HG02678 (cell line): Measurements from ENCODE around the gene PRUNE1.

ENCODE experiments used
- ATAC-seq: cut with Tn5 transposase; IDR thresholded peaks from one replicate; pipeline ENCODE4 v1.9.1; 2021; ENCODE audit warnings: mild to moderate bottlenecking, moderate library complexity; ENCODE audit not compliant: unreplicated experiment

PRUNE1 gene

DNA sequence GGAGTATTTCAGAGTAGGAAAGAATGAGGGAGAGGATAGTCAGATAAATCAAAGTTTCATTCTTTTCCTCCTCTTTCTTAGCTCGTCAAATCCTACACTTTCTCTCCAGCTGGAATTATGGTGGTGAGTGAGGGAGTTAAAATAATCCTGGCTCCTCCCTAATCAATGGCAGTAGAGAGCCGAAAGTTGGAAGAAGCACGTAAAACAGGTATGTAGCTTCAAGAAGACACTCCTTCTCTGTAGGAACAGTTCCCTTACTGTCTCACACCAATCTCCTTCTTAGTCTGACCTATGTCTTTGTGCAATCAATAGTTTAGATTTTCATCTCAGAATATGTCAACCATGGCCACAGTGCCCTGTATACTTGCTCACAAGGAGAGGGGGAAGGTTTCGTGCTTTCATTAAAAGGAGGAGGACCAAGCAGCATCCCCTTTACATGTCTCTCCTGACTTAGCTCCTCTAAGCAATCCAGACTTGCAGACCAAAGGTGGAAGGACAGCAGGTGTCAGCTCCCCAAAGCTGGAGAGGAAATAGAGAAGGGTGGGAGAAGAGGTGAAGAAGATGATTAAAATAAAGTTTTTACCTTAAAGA lies 2.4 kb upstream of the PRUNE1 start:
- ATAC-seq, result no peak

DNA sequence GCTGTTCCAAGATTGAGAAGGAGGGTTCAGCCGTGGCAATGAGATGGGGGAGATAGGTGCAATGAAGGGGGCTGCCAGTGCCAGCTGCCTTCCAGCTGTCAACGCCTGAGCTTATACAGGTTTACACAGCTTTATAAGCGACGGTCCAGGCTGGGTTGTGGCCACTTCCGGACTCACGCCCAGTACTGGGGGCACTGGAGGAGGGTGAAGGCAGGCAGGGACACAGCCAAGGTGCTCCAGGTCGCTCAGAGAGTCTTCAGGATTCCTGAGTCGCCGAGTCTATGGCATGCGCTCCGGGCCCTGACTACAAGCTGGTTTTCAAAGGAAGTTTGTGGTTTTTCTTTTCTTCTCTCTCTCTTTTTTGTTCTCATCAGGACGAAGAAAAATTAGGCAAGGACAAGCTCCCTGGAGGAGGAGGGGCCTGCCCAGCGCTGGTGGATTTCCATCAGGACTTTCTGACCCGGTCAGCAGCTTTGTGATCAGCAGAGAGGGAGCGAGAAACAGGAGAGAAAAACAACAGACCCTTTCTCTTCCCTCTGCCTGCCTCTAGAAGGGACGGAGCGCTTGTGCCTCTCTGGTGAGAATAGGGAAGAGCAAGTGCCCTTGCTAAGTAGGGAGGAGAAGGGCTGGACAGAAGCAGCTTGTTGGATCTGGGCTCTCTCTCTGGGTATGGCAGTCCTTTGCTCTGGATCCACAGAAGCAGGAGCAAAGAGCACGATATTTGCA lies 1.8 kb upstream of the PRUNE1 start, which contains the start of gene MINDY1:
Gene MINDY1, minus strand, starts transcription at position 576 of the 726 bp plus-strand sequence. CDS start 4,285 bp downstream, outside the sequence.
- no peak for ATAC-seq

GRCh38 chr1:151007853-151008243 lies 401 bp upstream of the PRUNE1 start:
- no peak for ATAC-seq

GRCh38 chr1:151009206-151009587 lies 948 bp downstream of the PRUNE1 start:
- no peak for ATAC-seq

- no peak for ATAC-seq
Measured at GRCh38 chr1:151009674-151010345, 1.6 kb downstream of the PRUNE1 start.

DNA sequence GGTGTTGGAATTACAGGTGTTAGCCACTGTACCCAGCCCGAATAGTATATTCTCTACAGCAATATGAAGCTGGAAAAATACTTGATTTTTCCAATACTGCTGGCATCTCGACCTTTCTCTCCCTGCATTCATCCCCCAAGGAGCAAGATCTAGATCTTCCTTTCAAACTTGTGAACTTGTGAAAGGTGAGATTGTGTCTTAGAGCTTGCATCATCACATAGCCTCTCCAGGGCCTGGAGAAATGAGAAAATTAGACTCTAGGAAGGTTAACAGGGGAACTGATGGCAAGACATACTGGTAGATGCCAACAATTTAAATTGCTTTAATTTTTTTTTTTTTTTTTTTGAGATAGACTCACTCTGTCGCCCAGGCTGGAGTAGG lies 2.1 kb downstream of the PRUNE1 start:
- ATAC-seq, result no peak

DNA sequence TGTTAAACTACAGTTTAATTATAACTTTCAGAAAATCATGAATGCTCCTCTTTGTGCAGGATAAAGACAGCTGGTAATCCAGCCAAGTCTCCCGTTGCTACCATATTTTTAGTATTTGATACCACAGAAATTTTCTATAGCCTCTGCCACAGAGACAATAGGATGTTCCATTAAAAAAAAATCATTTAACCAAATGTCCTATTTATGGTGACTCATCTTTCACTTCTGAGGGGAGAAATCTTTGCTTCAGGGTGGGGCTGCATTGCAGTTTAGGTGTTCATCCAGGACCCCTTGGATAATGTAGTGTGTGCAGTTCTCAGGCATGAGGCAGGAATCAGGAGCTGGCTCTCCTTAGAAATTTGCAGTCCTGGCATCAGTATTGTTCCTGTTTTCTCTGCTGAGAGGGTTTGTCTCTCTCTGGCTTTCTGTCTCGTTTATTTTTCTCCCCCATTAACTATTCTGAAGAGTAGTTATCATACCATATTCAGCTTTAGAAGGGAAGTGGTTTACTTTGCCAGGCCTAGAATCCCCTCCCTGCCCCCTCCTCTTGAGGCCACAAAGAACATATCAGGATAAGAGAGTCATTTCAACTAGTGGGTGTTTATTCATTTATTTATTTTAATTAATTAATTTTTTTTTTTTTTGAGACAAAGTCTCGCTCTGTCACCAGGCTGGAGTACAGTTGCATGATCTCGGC lies 3.1 kb downstream of the PRUNE1 start:
- no peak for ATAC-seq

GRCh38 chr1:151012684-151013471 lies 4.6 kb downstream of the PRUNE1 start:
- no peak for ATAC-seq

- no peak for ATAC-seq
Measured at GRCh38 chr1:151013518-151013917, 5.3 kb downstream of the PRUNE1 start.

DNA sequence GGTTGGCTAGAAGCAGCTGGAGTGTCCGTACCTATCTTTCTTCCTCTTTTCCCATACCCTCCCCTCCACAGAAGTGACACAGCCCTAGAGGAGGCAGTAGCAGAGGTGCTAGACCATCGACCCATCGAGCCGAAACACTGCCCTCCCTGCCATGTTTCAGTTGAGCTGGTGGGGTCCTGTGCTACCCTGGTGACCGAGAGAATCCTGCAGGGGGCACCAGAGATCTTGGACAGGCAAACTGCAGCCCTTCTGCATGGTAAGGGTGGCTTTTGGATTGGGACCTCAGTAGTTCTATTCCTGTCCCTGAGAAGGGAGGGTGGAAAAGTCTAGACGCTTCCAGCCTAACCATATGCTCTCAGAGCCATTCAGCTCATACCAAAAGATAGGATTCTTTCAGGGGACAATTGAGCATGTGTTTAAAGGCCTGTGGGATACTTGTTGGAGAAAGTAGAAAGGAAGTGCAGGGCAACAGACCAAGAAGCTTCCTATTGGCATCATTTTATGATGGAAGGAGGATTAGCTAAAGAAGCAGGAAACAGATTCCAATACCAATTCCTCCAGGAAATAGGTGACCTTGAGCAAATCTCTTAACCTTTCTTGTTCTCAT lies 16.4 kb downstream of the PRUNE1 start:
- no peak for ATAC-seq

GRCh38 chr1:151026460-151026859 lies 18.2 kb downstream of the PRUNE1 start:
- ATAC-seq, result no peak

GRCh38 chr1:151032164-151032563 lies 23.9 kb downstream of the PRUNE1 start:
- ATAC-seq, result no peak

GRCh38 chr1:151035167-151035566 lies 26.9 kb downstream of the PRUNE1 start:
- no peak for ATAC-seq

GRCh38 chr1:151036356-151036755 lies 28.1 kb downstream of the PRUNE1 start, which contains the start of gene BNIPL:
Gene BNIPL (plus strand): TSS chr1:151036586. CDS start chr1:151036726, 140 bp downstream.
- no peak for ATAC-seq

DNA sequence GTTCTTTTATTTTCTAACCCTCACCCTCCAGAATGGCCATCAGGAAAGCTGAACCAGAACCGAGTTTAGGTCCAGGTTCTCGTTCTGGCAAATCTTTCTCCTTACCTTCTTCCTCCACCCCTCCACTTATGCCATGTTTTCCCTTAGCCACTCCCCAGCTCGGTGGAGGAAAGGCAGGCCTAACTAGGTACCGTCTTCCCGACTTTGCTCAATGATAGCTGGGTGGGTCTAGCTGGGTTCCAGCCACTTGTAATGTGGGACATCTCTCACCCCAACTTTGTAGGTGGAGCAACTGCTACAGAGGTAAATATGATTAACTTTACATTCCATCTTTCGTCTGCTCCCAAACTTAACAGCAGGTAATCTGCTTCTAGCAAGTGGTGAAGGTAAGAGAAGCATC lies 28.8 kb downstream of the PRUNE1 start:
- ATAC-seq, result no peak

GRCh38 chr1:151039521-151039920 lies 31.3 kb downstream of the PRUNE1 start:
- ATAC-seq, result no peak

DNA sequence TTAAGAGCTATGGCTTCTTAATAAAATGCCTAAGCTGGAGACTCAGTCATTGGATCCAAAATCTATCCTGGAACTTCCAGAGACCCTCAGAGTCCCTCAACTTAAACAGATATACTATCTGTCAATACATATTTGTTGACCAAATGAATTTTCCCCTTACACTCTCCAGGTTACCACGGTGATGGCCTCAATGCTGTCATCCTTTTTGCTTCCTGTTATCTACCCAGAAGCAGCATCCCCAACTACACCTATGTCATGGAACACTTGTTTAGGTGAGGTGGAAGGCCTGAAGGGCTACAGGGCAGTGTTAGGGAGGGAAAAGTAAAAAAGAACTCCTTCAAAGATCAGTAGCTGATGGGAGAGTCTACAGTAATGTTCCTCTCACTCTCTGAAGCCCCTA lies 34.9 kb downstream of the PRUNE1 start:
- no peak for ATAC-seq

- ATAC-seq, result peak; percentile 70
Measured at GRCh38 chr1:151047591-151047924, 39.3 kb downstream of the PRUNE1 start, which contains the start of gene C1orf56. Gene C1orf56 (plus strand): TSS chr1:151047751. CDS start chr1:151047848, 97 bp downstream.

GRCh38 chr1:151047925-151048644 lies 39.8 kb downstream of the PRUNE1 start:
- ATAC-seq, result peak; percentile 61

DNA sequence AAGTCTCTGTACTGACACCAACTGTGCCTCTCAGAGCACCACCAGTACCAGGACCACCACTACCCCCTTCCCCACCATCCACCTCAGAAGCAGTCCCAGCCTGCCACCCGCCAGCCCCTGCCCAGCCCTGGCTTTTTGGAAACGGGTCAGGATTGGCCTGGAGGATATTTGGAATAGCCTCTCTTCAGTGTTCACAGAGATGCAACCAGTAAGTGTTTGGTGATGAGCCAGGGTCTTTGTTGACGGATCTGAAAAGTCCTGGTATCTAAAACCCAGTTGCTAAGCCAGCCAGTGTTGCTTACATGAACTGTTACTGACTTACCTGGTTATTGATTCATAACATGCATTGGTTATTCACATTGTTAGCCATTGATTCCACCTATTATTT lies 40.4 kb downstream of the PRUNE1 start:
- no peak for ATAC-seq
